Gastroesophageal sphincter (tissue), 4 donors: Measurements from ENCODE around the gene SPAG7. TPM values are rescaled to one million over a fixed set of nuclear protein-coding genes. Genes with fewer than 3 reads are reported as not detected.

Experiments
- ATAC-seq: fragments of 150-250 bp; one replicate; pipeline ENCODE4 v1.9.1; 2016; ENCODE audit warnings: mild to moderate bottlenecking, moderate library complexity
- H3K27ac ChIP-seq, 4 donors: fragments of 200-600 bp; sonication (generic) in 3 of 4; 1 replicate in 3 of 4; 2 replicates in 1 of 4; pipeline ENCODE4 v1.5.1; 2016 to 2019
- H3K27me3 ChIP-seq: fragments of 200-600 bp; sonication (generic); one replicate; pipeline ENCODE4 v1.5.1; 2019
- H3K36me3 ChIP-seq, 2 donors: fragments of 200-600 bp; sonication (generic); one replicate each; pipeline ENCODE4 v1.5.1; 2019; ENCODE audit warnings: control low read depth in 1 of 2
- H3K4me1 ChIP-seq, 3 donors: fragments of 200-600 bp; sonication (generic); 1 replicate in 2 of 3; 2 replicates in 1 of 3; pipeline ENCODE4 v1.5.1; 2016 to 2019; ENCODE audit warnings: control low read depth in 2 of 3
- H3K4me3 ChIP-seq, 2 donors: fragments of 200-600 bp; sonication (generic); one replicate each; pipeline ENCODE4 v1.5.1; 2019; ENCODE audit warnings: mild to moderate bottlenecking in 1 of 2, moderate library complexity in 1 of 2
- H3K9me3 ChIP-seq, 3 donors: fragments of 200-600 bp; sonication (generic); one replicate each; pipeline ENCODE4 v1.5.1; 2017 to 2019; ENCODE audit warnings: control low read depth in 2 of 3
- EP300 ChIP-seq: sonication (generic); formaldehyde crosslinking; IDR thresholded peaks from one replicate; pipeline ENCODE4 v1.6.1; 2017; ENCODE audit warnings: antibody characterized with exemption, mild to moderate bottlenecking
- POLR2A ChIP-seq, 2 donors: fragments of 450-650 bp; IDR thresholded peaks; one replicate each; pipeline ENCODE4 v1.6.1; 2017; ENCODE audit warnings: antibody characterized with exemption in 2 of 2, mild to moderate bottlenecking in 2 of 2, moderate library complexity in 1 of 2
- POLR2AphosphoS5 ChIP-seq: sonication (generic); formaldehyde crosslinking; IDR thresholded peaks from one replicate; pipeline ENCODE4 v1.6.1; 2017; ENCODE audit warnings: antibody characterized with exemption
- WGBS, 2 donors: methylation state at CpG; one replicate each; pipeline ENCODE4 v1.1.5; 2018; ENCODE audit warnings: low coverage in 1 of 2; 5-methylcytosine and 5-hydroxymethylcytosine counted together
- total RNA-seq, 4 donors: library from RNA; depleted of rRNA; stranded (reverse); fragments of >200 nt; gene quantifications; one replicate each; pipeline ENCODE4 v1.1.0, GENCODE V29; 2016
- TF ChIP-seq, protein P1 (sequence below), 4 experiments: fragments of 200-600 bp in 2 of 4; fragments of 450-650 bp in 2 of 4; sonication (generic) in 1 of 4; IDR thresholded peaks; one replicate each; pipeline ENCODE4 v1.5.1; 2017 to 2019; ENCODE audit warnings: antibody characterized with exemption in 4 of 4, mild to moderate bottlenecking in 2 of 4, moderate library complexity in 2 of 4

The SPAG7 gene
- total RNA-seq, 4 donors from 2014 or later: 35.1 to 77.5 (median 55.2) TPM

DNA sequence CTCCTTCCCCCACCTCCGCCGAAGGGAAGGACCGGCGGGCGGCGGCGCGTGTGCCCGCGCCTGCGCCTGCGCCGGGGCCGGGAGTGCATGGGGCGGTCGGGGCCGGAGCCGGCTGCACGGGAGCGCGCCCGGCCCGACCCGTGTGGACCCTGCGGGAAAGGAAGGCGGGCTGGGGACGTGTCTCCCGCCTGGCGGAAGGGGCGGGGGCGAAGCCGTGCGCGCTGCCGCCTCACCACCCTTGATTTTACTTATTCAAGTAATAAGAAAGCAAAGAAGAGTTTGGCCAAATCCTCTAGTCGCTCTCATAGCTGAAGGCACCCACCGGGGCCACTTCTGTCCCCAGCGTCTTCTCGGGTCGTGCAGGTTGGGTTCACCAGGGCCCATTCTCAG is 18.7 kb downstream of the SPAG7 start:
- WGBS, 2 donors: 4% methylated on average over 4 of the region's 40 CpGs; no CpG with 5 or more reads in 1 of the 2 donors
- TF ChIP-seq, protein P1, sequence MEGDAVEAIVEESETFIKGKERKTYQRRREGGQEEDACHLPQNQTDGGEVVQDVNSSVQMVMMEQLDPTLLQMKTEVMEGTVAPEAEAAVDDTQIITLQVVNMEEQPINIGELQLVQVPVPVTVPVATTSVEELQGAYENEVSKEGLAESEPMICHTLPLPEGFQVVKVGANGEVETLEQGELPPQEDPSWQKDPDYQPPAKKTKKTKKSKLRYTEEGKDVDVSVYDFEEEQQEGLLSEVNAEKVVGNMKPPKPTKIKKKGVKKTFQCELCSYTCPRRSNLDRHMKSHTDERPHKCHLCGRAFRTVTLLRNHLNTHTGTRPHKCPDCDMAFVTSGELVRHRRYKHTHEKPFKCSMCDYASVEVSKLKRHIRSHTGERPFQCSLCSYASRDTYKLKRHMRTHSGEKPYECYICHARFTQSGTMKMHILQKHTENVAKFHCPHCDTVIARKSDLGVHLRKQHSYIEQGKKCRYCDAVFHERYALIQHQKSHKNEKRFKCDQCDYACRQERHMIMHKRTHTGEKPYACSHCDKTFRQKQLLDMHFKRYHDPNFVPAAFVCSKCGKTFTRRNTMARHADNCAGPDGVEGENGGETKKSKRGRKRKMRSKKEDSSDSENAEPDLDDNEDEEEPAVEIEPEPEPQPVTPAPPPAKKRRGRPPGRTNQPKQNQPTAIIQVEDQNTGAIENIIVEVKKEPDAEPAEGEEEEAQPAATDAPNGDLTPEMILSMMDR (IDR thresholded peaks at IDR 0.05): no peak
- peak; percentile 56 to 59 for TF ChIP-seq POLR2A (IDR thresholded peaks at IDR 0.05)

DNA sequence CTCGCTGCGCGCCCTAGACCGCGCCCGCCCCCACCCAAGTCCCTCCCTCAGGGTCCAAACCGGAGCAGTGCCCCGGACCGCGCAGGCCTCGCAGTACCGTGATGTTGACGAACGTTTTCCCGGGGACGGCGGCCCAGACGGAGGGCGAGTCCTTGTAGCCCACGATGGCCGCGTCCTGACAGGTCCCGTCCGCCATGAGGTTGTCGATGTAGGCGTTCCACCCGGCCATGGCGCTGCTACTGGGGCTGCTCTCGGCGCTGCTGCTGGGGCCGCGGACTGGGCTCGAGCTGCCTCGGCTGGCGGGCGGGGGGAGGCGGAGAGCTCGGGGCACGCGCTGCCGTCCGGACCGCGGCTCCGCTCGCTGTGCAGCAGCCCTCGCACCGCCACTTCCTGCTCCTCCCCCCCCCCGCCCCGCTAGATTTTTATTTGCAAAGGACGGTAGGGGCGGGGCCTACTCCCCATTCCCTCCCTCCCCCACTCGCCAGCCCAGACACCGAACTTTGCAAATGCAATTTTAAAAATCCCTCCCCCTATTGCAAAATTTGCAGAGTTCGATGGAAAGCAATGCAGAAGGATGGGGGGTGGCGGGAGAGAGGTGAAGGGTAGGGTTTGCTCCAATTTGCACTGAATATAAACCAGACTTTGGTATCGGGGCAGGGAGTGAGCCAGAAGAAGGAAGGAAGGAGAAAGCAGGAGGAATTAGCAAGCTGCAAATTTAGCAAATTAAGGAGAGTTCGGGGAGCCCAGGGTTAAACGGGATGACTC is 19.3 kb downstream of the SPAG7 start, which contains the start of gene PFN1:
Gene PFN1 (minus strand): TSS at position 365 of the 765 bp plus-strand sequence. CDS start 136 bp downstream, at position 229.
- peak; percentile 76 for ATAC-seq
- Histone ChIP-seq H3K4me3 (peak within 1 kb of the TSS; percentile 59 to 100), H3K27me3 (no peaks in the 10 kb centered on the region), H3K9me3 (no peaks in the 10 kb centered on the region), H3K27ac (peak within 1 kb of the TSS; percentile 79 to 98 (median 97)), H3K4me1 (peaks cover 0 to 79% (median 37%) of the 10 kb centered on the region in 3 donors), H3K36me3 (peaks cover 0 to 34% of the 10 kb centered on the region in 2 donors)
- WGBS, 2 donors: 0% methylated on average over 6 of the region's 59 CpGs; no CpG with 5 or more reads in 1 of the 2 donors
- TF ChIP-seq POLR2A (IDR thresholded peaks at IDR 0.05) (peak; percentile 90 to 94), POLR2AphosphoS5 (peak; percentile 71)
- TF ChIP-seq, protein P1 (IDR thresholded peaks at IDR 0.05): no peak

More for the DNA sequence above, 18.7 kb downstream of the SPAG7 start:
- Histone ChIP-seq H3K9me3 (no peaks in the 10 kb centered on the region), H3K4me1 (peaks cover 0 to 79% (median 37%) of the 10 kb centered on the region in 3 donors), H3K27me3 (no peaks in the 10 kb centered on the region), H3K4me3 (peak overlapping the region; percentile 59 to 100), H3K27ac (peak overlapping the region; percentile 79 to 98 (median 97)), H3K36me3 (peaks cover 0 to 29% of the 10 kb centered on the region in 2 donors)
- peak; percentile 87 for ATAC-seq

- peak overlapping the region; percentile 59 to 100 for H3K4me3 ChIP-seq
- peak; percentile 38 for ATAC-seq
- H3K27ac ChIP-seq: peak overlapping the region; percentile 73 to 98 (median 97)
- no peaks in the 10 kb centered on the region for H3K9me3 ChIP-seq
- H3K27me3 ChIP-seq: no peaks in the 10 kb centered on the region
- WGBS, 2 donors: no CpG with 5 or more reads among the region's 56 CpGs
- H3K36me3 ChIP-seq: peaks cover 0 to 42% of the 10 kb centered on the region in 2 donors
- peaks cover 0 to 79% (median 37%) of the 10 kb centered on the region in 3 donors for H3K4me1 ChIP-seq
- TF ChIP-seq POLR2A (IDR thresholded peaks at IDR 0.05) (no peak), POLR2AphosphoS5 (peak; percentile 5)
Observed at GRCh38 chr17:4947411-4948165, 20.0 kb downstream of the SPAG7 start.

GRCh38 chr17:4947010-4947410 is 20.6 kb downstream of the SPAG7 start:
- H3K4me3 ChIP-seq: peak overlapping the region; percentile 59 to 100
- H3K27ac ChIP-seq: peak overlapping the region; percentile 73 to 98 (median 97)
- H3K4me1 ChIP-seq: peaks cover 0 to 83% (median 37%) of the 10 kb centered on the region in 3 donors
- H3K36me3 ChIP-seq: peaks cover 0 to 48% of the 10 kb centered on the region in 2 donors
- no peaks in the 10 kb centered on the region for H3K9me3 ChIP-seq
- no peaks in the 10 kb centered on the region for H3K27me3 ChIP-seq
- 0% methylated on average over 1 to 5 of the region's 7 CpGs for WGBS, 2 donors
- TF ChIP-seq, protein P1 (IDR thresholded peaks at IDR 0.05): no peak
- TF ChIP-seq EP300: no peak
- no peak for TF ChIP-seq POLR2A (IDR thresholded peaks at IDR 0.05)
- TF ChIP-seq POLR2AphosphoS5: no peak
- no peak for ATAC-seq

GRCh38 chr17:4946312-4946976 is 21.2 kb downstream of the SPAG7 start:
- H3K36me3 ChIP-seq: peaks cover 0 to 51% of the 10 kb centered on the region in 2 donors
- TF ChIP-seq, protein P1 (IDR thresholded peaks at IDR 0.05): no peak
- TF ChIP-seq POLR2A (IDR thresholded peaks at IDR 0.05): no peak
- TF ChIP-seq EP300: no peak
- no peak for TF ChIP-seq POLR2AphosphoS5
- ATAC-seq: no peak
- no peaks in the 10 kb centered on the region for H3K27me3 ChIP-seq
- peak overlapping the region; percentile 73 to 98 (median 97) for H3K27ac ChIP-seq
- H3K4me3 ChIP-seq: peak overlapping the region; percentile 59 to 100
- no peaks in the 10 kb centered on the region for H3K9me3 ChIP-seq
- peaks cover 0 to 83% (median 40%) of the 10 kb centered on the region in 3 donors for H3K4me1 ChIP-seq
- WGBS, 2 donors: 23 to 25% methylated on average over 12 to 13 of the region's 16 CpGs
